ENCODE data around the gene ACTL8.

ACTL8 gene

GRCh38 chr1:17770983-17771382 lies 15.8 kb downstream of the ACTL8 start:
- DNase-seq (ENCODE audit: low read depth): no peak

DNA sequence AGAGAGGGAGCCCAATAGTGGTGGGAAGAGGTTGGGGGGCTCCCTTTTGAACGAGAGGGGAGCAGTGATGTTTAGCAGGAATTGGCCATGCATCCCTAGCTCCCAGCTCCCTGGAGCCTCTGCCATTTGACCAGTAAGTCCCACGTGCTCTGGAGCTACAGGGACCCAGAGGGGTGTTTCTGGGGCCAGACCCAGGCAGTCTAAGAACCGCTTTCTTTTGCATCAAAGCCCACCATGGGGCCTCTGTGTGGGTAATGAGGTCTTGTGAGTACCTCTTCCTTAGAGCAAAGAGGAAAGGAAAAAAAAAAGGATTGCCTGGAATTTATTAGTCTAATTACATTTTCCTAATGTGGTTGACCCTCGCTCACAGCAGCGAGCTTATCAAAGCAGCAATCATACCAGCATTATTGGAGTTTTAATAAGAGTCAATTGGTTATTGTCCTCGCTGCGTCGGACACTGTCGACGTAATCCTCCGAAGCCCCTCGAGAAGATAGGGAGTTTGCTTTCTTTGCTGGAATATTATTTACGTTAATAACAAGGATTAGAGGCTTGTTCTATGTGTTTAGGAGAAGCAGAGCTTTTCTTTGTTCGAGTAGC lies 17.6 kb downstream of the ACTL8 start:
- no peak for DNase-seq (ENCODE audit: low read depth)

GRCh38 chr1:17773591-17774326 lies 18.6 kb downstream of the ACTL8 start:
- DNase-seq (ENCODE audit: low read depth): no peak

GRCh38 chr1:17774452-17774851 lies 19.3 kb downstream of the ACTL8 start:
- DNase-seq (ENCODE audit: low read depth): no peak

- no peak for DNase-seq (ENCODE audit: low read depth)
Measured at GRCh38 chr1:17775796-17776195, 20.7 kb downstream of the ACTL8 start.

GRCh38 chr1:17776426-17776825 lies 21.3 kb downstream of the ACTL8 start:
- no peak for DNase-seq (ENCODE audit: low read depth)

DNA sequence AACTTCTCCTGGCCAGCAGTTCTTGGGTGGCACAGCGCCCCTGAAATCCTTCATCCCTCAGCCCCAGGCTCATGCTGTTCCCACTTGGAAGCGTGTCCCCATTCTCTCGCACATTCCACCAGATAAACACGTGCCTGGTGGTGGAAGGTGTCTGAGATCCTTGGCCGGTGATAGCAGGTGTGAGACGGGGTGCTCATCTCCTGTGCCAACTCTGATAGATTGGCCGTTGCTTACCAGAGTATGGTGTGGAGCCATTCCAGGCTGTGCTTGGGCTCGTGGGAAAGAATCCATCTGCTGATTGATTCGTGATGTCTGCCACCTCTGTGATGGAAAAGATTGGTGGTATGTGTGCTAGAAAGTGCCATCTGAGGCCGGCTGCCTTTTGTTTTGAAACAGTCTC lies 22.2 kb downstream of the ACTL8 start:
- no peak for DNase-seq (ENCODE audit: low read depth)

DNA sequence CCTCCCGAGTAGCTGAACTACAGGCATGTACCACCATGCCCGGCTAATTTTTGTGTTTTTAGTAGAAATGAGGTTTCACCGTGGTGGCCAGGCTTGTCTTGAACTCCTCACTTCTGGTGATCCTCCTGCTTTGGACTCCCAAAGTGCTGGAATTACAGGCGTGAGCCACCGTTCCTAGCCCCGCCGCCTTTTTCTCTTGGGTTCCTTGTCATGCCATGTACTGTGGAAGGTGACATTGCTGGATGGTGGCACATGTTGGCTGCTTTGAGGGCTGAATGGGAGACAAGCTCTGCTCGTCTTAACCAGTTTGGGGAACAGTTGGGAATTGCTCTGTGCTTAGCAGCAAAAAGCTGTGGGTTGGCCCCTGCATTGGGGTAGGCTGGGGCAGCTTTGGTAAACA lies 22.7 kb downstream of the ACTL8 start:
- DNase-seq (ENCODE audit: low read depth): no peak

- no peak for DNase-seq (ENCODE audit: low read depth)
Measured at GRCh38 chr1:17780916-17781315, 25.8 kb downstream of the ACTL8 start.

GRCh38 chr1:17789926-17790325 lies 34.8 kb downstream of the ACTL8 start:
- DNase-seq (ENCODE audit: low read depth): no peak

DNA sequence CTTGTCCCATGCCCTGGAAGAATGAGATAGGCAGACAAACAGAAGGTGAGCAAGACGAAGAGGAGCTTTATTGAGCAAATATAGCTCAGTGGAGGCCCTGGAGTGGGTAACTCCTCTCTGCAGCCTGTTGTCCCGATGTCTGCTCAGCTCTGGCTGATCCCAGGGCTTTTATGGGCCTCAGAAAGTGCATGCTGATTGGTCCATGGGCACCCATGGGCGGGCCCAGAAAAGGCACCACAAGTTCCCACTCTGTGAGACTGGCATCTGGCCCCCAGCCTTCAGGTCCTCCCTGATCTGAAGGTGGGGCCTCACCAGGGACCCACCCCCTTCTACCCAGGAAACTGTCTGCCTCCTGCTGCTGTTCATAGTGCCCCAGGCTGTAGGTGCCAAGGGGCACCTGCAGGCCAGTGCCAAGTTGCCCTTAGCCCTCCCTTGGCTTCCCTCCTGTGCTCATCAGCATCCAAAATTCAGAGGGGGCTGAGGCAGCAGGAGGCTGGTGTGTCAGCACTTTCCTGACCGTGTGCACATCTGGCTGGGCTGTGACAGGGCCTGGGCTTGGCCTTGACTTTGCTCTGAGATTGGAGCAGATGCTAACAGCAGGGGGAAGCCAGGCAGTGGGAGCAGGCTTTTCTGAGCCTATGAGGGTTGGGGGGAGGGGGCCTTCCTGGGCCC lies 35.4 kb downstream of the ACTL8 start:
- no peak for DNase-seq (ENCODE audit: low read depth)

- no peak for DNase-seq (ENCODE audit: low read depth)
Measured at GRCh38 chr1:17791055-17791390, 35.9 kb downstream of the ACTL8 start.

DNA sequence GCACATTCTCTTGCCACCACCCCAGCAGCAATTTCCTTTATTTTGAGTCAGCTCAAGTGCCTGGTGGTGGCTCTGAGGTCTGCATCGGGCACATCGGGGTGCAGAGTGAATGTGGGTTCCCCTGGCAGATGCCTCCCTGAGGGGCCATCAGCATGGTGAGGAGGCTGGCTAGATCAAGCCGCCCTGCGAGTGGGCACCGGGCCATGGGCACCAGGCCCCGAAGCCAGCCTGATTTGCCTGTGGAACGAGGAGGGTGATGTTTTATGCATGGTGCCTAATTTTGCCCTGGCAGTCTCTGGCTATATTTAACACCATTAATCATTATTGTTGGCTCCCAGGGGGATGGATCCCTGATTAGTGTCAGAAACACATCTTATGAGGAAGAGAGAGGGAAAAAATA lies 36.3 kb downstream of the ACTL8 start:
- no peak for DNase-seq (ENCODE audit: low read depth)

GRCh38 chr1:17792421-17792820 lies 37.3 kb downstream of the ACTL8 start:
- no peak for DNase-seq (ENCODE audit: low read depth)

- no peak for DNase-seq (ENCODE audit: low read depth)
Measured at GRCh38 chr1:17795081-17795809, 40.1 kb downstream of the ACTL8 start.

DNA sequence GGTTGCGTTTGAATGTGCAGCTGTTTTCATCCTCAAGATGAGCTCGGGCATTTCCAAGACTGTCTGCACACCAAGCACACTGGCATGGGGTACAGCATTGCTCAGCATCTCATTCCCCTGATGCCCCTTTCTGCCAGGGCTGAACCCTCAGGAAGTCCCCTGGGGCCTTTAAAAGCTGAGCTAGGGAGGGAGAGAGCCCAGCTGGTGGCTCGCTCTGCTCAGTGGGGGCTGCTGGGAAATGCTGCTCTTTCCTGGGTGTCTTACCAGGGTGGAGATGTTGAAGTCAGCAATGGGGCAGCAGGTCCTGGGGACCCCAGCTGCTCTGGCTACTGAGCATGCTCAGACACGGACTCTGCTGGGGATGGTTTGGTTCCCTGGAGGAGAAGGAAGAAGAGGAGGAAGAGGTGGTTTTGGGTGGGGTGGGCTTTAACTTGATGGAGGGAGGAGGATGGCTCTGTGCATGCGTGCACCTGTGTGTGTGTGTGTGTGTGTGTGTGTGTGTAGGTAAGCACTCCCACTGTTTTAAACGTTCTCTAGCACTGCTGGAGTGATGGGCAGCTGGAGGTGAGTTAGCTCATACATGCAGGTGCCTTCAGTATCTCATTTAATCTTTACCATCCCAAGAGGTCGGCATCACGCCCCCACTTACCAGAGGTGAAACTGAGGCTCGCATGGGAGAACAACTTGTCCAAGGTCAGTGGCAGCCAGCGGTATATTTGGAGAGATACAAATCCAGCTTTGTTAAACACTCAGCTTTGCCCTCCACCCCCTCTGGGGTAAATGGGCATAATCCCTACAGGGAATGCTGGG lies 40.9 kb downstream of the ACTL8 start:
- no peak for DNase-seq (ENCODE audit: low read depth)

GRCh38 chr1:17797478-17797877 lies 42.3 kb downstream of the ACTL8 start:
- no peak for DNase-seq (ENCODE audit: low read depth)

DNA sequence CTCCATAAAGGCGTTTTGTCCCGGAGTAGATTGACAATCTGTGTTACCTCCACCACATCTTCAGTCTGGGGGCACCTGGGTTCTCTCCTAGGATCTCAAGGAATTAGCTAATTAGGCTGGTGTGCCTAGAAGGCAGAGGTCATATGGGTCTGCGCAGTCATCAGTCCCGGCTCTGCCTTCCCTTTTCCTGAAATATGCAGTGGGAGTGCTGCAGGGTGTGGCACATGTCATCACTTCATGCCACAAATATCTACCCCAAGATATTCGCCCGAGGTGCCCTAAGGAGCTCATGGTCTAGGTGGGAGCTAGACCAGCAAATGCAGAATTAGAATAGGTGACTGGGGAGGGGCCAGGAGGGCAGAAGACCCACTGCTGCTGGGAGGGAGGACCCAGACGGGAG lies 42.9 kb downstream of the ACTL8 start:
- no peak for DNase-seq (ENCODE audit: low read depth)

DNA sequence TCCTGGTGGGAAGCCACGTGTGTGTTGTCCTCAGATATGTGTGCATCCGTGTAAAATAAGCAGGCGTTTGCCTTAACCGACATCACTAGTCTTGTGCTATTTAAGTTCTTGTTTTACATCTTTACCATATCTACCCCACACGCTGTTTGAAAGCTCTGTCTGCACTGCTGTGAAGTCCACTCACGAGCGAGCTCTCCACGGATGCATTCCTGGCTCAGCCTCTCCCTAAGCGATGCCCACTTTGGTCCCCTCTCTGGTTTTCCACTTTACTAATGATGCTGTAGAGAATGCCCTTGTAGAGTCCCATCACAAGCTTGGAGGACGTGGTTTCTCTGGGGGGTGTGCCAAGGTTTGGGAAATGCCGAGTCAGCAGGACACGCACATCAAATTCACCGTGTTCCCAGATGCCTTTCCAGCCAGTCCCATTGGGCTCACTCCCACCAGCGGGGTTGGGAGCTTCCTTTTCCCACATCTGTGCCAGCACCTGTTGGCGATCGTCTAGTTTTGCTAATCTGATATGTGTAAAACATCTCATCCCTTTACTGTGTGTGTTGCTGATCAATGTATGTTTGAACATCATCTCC lies 43.8 kb downstream of the ACTL8 start:
- DNase-seq (ENCODE audit: low read depth): no peak

DNA sequence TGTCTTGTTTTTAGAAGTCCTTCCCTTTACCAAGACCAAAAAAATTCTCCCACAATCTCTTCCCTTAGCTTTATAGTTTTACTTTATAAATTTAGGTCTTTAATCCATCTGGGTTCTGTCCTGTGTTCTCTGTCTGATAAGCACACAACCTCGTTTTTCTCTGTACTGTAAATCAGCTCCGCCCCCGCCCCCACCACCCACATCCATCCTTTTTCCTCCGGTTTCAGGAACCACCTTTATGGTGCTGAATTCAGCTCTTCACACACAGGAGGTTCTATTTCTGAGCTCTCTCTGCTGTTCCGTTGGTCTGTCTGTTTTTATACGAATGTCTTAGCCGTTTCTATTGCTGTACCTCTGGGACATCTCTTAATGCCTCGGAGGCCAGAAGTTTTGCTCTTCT lies 44.5 kb downstream of the ACTL8 start:
- no peak for DNase-seq (ENCODE audit: low read depth)

DNA sequence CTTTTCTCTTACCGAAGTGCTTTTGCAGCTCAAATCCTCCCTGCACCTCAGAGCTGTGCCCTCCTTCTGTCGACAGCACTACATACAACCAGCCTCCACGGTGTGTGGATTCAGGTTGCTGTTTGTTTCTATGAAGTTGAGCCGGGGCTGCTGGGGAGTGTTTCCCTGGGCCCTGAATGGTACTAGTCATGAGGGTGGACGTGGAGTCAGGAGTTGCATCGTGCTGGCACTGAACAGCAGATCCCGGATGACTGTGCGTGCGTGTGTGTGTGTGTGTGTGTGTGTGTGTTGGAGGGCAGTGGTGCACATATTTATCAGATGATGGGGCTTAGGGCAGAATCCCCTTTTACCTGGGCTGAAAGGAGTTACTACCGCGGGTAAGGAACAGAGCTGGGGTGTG lies 47.0 kb downstream of the ACTL8 start:
- DNase-seq (ENCODE audit: low read depth): peak; percentile 18

DNA sequence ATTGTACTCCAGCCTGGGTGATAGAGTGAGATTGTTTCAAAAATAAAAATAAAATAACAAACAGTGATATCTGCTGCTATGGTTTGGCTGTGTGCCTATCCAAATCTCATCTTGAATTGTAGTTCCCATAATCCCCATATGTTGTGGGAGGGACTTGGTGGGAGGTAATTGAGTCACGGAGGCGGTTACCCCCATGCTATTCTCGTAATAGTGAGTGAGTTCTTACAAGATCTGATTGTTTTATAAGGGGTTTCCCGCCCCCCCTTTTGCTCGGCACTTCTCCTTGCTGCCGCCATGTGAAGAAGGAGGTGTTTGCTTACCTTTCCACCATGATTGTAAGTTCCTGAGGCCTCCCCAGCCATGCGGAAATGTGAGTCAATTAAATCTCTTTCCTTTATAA lies 47.8 kb downstream of the ACTL8 start:
- DNase-seq (ENCODE audit: low read depth): no peak
